Adipose tissue (tissue), 3 donors: ENCODE data around the gene C13orf46. TPM values are rescaled to one million over a fixed set of nuclear protein-coding genes. Genes with fewer than 3 reads are reported as not detected.
"Not testable (repeated sequence)": the region's sequence is repeated elsewhere in the genome, so short reads cannot be mapped to it uniquely, and the experiment has no call there.

ENCODE experiments used
- H3K27ac ChIP-seq: one replicate; pipeline ENCODE4 v1.5.1; 2013; ENCODE audit warnings: low read depth, low read length
- WGBS, 3 donors: extraction: QIAGEN DNeasy Blood & Tissue Kit; methylation state at CpG; one replicate each; pipeline ENCODE4 v1.1.7; 2013; 5-methylcytosine and 5-hydroxymethylcytosine counted together
- polyA plus RNA-seq, 3 donors: library from polyadenylated mRNA; stranded (reverse); fragments of 200-250 nt; gene quantifications; one replicate each; pipeline ENCODE4 v1.2.3, GENCODE V29; 2013
- donor health status: healthy with polysubstance abuse.
- donor health status: Bipolar disorder and iron deficiency.
- donor health status: healthy.

C13orf46 gene
- polyA plus RNA-seq, 3 donors = 1.0 to 3.3 (median 1.7) TPM

- H3K27ac ChIP-seq = no peak overlapping the region
- 58 to 71% (median 66%) methylated on average over 29 of the region's 29 CpGs for WGBS, 3 donors
These were observed 24.2 kb upstream of the C13orf46 start for GRCh38 chr13:113997845-113998751.

GRCh38 chr13:113996912-113997745, 23.3 kb upstream of the C13orf46 start:
- H3K27ac ChIP-seq = no peak overlapping the region
- 82 to 90% (median 86%) methylated on average over 13 of the region's 13 CpGs for WGBS, 3 donors

- no peak overlapping the region for H3K27ac ChIP-seq
- 91 to 95% (median 92%) methylated on average over 32 to 38 of the region's 38 CpGs for WGBS, 3 donors
These were observed 22.4 kb upstream of the C13orf46 start for GRCh38 chr13:113996081-113996911.

- no peak overlapping the region for H3K27ac ChIP-seq
- WGBS, 3 donors = 75 to 87% (median 76%) methylated on average over 23 of the region's 23 CpGs
These were observed 21.2 kb upstream of the C13orf46 start for GRCh38 chr13:113995051-113995601.

- no peak overlapping the region for H3K27ac ChIP-seq
- 79 to 89% (median 89%) methylated on average over 21 of the region's 21 CpGs for WGBS, 3 donors
These were observed 18.6 kb upstream of the C13orf46 start for GRCh38 chr13:113992276-113993005.

GRCh38 chr13:113991676-113992179, 17.9 kb upstream of the C13orf46 start:
- WGBS, 3 donors = 87 to 95% (median 90%) methylated on average over 11 of the region's 11 CpGs
- H3K27ac ChIP-seq = no peak overlapping the region

GRCh38 chr13:113991191-113991669, 17.4 kb upstream of the C13orf46 start:
- no peak overlapping the region for H3K27ac ChIP-seq
- 64 to 87% (median 77%) methylated on average over 8 to 10 of the region's 10 CpGs for WGBS, 3 donors

- 96 to 97% (median 96%) methylated on average over 9 of the region's 9 CpGs for WGBS, 3 donors
- H3K27ac ChIP-seq = no peak overlapping the region
These were observed 16.5 kb upstream of the C13orf46 start for GRCh38 chr13:113990321-113990837.

- H3K27ac ChIP-seq = no peak overlapping the region
- WGBS, 3 donors = 80 to 93% (median 90%) methylated on average over 8 of the region's 8 CpGs
These were observed 15.9 kb upstream of the C13orf46 start for GRCh38 chr13:113989585-113990300.

- H3K27ac ChIP-seq = not testable (repeated sequence)
- 96 to 97% (median 97%) methylated on average over 6 of the region's 6 CpGs for WGBS, 3 donors
These were observed 15.0 kb upstream of the C13orf46 start for GRCh38 chr13:113988859-113989258.

- H3K27ac ChIP-seq = no peak overlapping the region
- 92 to 97% (median 96%) methylated on average over 15 of the region's 15 CpGs for WGBS, 3 donors
These were observed 8.4 kb upstream of the C13orf46 start for GRCh38 chr13:113982296-113982661.

GRCh38 chr13:113981611-113982295, 7.9 kb upstream of the C13orf46 start:
- H3K27ac ChIP-seq = no peak overlapping the region
- 82 to 94% (median 90%) methylated on average over 28 of the region's 28 CpGs for WGBS, 3 donors

GRCh38 chr13:113981194-113981605, 7.3 kb upstream of the C13orf46 start:
- H3K27ac ChIP-seq = no peak overlapping the region
- WGBS, 3 donors = 71 to 83% (median 80%) methylated on average over 15 to 16 of the region's 16 CpGs

- WGBS, 3 donors = 85 to 93% (median 92%) methylated on average over 12 of the region's 12 CpGs
- H3K27ac ChIP-seq = no peak overlapping the region
These were observed 6.7 kb upstream of the C13orf46 start for GRCh38 chr13:113980489-113981064.

GRCh38 chr13:113979791-113980471, 6.1 kb upstream of the C13orf46 start:
- no peak overlapping the region for H3K27ac ChIP-seq
- 93 to 95% (median 94%) methylated on average over 20 of the region's 20 CpGs for WGBS, 3 donors
